Activated CD8-positive, alpha-beta T cell treated with anti-CD3 and anti-CD28 coated beads for 36 hours (primary cell): ENCODE measurements around the gene FCN3. TPM values are rescaled to one million over a fixed set of nuclear protein-coding genes. Genes with fewer than 3 reads are reported as not detected.
A peak's percentile ranks its signal among the peaks of the same experiment; 100 is the strongest.

Source experiments
- ATAC-seq: fragments of 200-7000 bp; cut with Tn5 transposase; one replicate; pipeline ENCODE4 v1.10.0; 2021; ENCODE audit warnings: mild to moderate bottlenecking, moderate library complexity
- CTCF ChIA-PET: fragments of 350-600 bp; sonication (Branson Sonifier 250); formaldehyde crosslinking; loops from one replicate; lab custom pipeline; 2021; ENCODE audit warnings: antibody characterized with exemption; lab: Charles Lee
- POLR2A ChIA-PET: fragments of 350-600 bp; sonication (Branson Sonifier 250); formaldehyde crosslinking; loops from one replicate; lab custom pipeline; 2021; ENCODE audit warnings: antibody characterized with exemption; lab: Charles Lee
- DNase-seq: peaks from one replicate; pipeline ENCODE4 v3.0.0-alpha.2; 2020
- H3K27ac Mint-ChIP-seq: one replicate; pipeline ENCODE4 v1.8.0; 2021; ENCODE audit warnings: mild to moderate bottlenecking, mixed read lengths
- H3K27me3 Mint-ChIP-seq: one replicate; pipeline ENCODE4 v1.8.0; 2021; ENCODE audit warnings: mixed read lengths
- H3K36me3 Mint-ChIP-seq: one replicate; pipeline ENCODE4 v1.8.0; 2021; ENCODE audit warnings: low read depth, mixed read lengths
- H3K4me1 Mint-ChIP-seq: one replicate; pipeline ENCODE4 v1.8.0; 2021; ENCODE audit warnings: low read depth, mixed read lengths
- H3K4me3 Mint-ChIP-seq: one replicate; pipeline ENCODE4 v1.8.0; 2021; ENCODE audit warnings: mild to moderate bottlenecking, moderate library complexity, mixed read lengths
- H3K9me3 Mint-ChIP-seq: one replicate; pipeline ENCODE4 v1.8.0; 2021; ENCODE audit warnings: mixed read lengths
- CTCF ChIP-seq: fragments of 200-600 bp; IDR thresholded peaks from one replicate; pipeline ENCODE4 v1.8.0; 2022; ENCODE audit warnings: antibody characterized with exemption, mild to moderate bottlenecking
- intact Hi-C: fragments of 100-400 bp; cut with micrococcal nuclease; formaldehyde crosslinking; loops from one replicate; pipeline ENCODE4 v1.10.0; 2022
- total RNA-seq, 2 experiments: library from RNA; stranded (reverse); gene quantifications; one replicate each; pipeline ENCODE4 v1.2.3, GENCODE V29; 2021

The FCN3 gene
- total RNA-seq, 2 experiments from 2014 or later: not detected

GRCh38 chr1:27335506-27336422 is 38.9 kb downstream of the FCN3 start:
- peaks cover 22% of the 10 kb centered on the region for H3K4me1 Mint-ChIP-seq
- ChIA-PET CTCF (interaction anchor here (0.7 to 3.9 kb wide), 11 partner anchors 8 to 272 kb away, joined by 3 to 50 read pairs (median 3); no protein-coding TSS in a partner anchor), POLR2A (interaction anchor here (0.8 to 1.5 kb wide), 4 partner anchors 9 to 39 kb away, joined by 3 to 4 read pairs (median 4); no protein-coding TSS in a partner anchor)
- intact Hi-C loops: no loop called here
- H3K4me3 Mint-ChIP-seq: no peak overlapping the region
- TF ChIP-seq CTCF: no peak
- DNase-seq: no peak
- H3K27ac Mint-ChIP-seq: no peak overlapping the region
- peaks cover 20% of the 10 kb centered on the region for H3K36me3 Mint-ChIP-seq
- ATAC-seq: no peak
- no peaks in the 10 kb centered on the region for H3K27me3 Mint-ChIP-seq
- no peaks in the 10 kb centered on the region for H3K9me3 Mint-ChIP-seq

- no peaks in the 10 kb centered on the region for H3K27me3 Mint-ChIP-seq
- H3K9me3 Mint-ChIP-seq: no peaks in the 10 kb centered on the region
- TF ChIP-seq CTCF: no peak
- ChIA-PET CTCF (interaction anchor here (0.8 to 4.8 kb wide), 28 partner anchors 10 to 316 kb away, joined by 3 to 50 read pairs (median 7); partner anchors contain the start of genes CD164L2, FCN3 and GPR3), POLR2A (interaction anchor here (1.0 to 4.3 kb wide), 5 partner anchors 9 to 23 kb away, joined by 3 to 25 read pairs (median 3); partner anchors contain the start of gene SYTL1)
- no peak for ATAC-seq
- H3K4me3 Mint-ChIP-seq: no peak overlapping the region
- intact Hi-C loops: no loop called here
- peaks cover 17% of the 10 kb centered on the region for H3K4me1 Mint-ChIP-seq
- peaks cover 22% of the 10 kb centered on the region for H3K36me3 Mint-ChIP-seq
- H3K27ac Mint-ChIP-seq: no peak overlapping the region
- no peak for DNase-seq
These were observed 40.8 kb downstream of the FCN3 start for GRCh38 chr1:27333717-27334279.

- peaks cover 22% of the 10 kb centered on the region for H3K36me3 Mint-ChIP-seq
These were observed 41.9 kb downstream of the FCN3 start for GRCh38 chr1:27332536-27333281.

GRCh38 chr1:27331922-27332321 is 42.7 kb downstream of the FCN3 start:
- no peaks in the 10 kb centered on the region for H3K9me3 Mint-ChIP-seq
- H3K4me1 Mint-ChIP-seq: peaks cover 31% of the 10 kb centered on the region
- H3K27me3 Mint-ChIP-seq: no peaks in the 10 kb centered on the region
- H3K36me3 Mint-ChIP-seq: peaks cover 24% of the 10 kb centered on the region
- intact Hi-C loops: no loop called here
- DNase-seq (no peak), ATAC-seq (no peak)
- ChIA-PET POLR2A (interaction anchor here (0.7 to 4.3 kb wide), 3 partner anchors 9 to 34 kb away, joined by 3 to 25 read pairs (median 3); partner anchors contain the start of genes SYTL1 and TMEM222), CTCF (interaction anchor here (0.6 to 4.8 kb wide), 34 partner anchors 8 to 318 kb away, joined by 3 to 50 read pairs (median 7); partner anchors contain the start of genes CD164L2, GPR3, MAP3K6 and SYTL1)
- H3K4me3 Mint-ChIP-seq: no peak overlapping the region
- no peak for TF ChIP-seq CTCF
- H3K27ac Mint-ChIP-seq: no peak overlapping the region

More at GRCh38 chr1:27332536-27333281, 41.9 kb downstream of the FCN3 start:
- ChIA-PET CTCF (interaction anchor here (0.6 to 4.8 kb wide), 44 partner anchors 9 to 317 kb away, joined by 3 to 50 read pairs (median 5); partner anchors contain the start of genes CD164L2, FCN3, GPR3 and MAP3K6), POLR2A (interaction anchor here (0.6 to 4.3 kb wide), 6 partner anchors 8 to 50 kb away, joined by 3 to 25 read pairs (median 3); partner anchors contain the start of genes CD164L2, SYTL1 and TMEM222)
- intact Hi-C loops: no loop called here
- ATAC-seq: peak; percentile 91
- DNase-seq: peak; percentile 73
- no peaks in the 10 kb centered on the region for H3K9me3 Mint-ChIP-seq
- H3K27ac Mint-ChIP-seq: no peak overlapping the region
- H3K4me1 Mint-ChIP-seq: peaks cover 27% of the 10 kb centered on the region
- H3K4me3 Mint-ChIP-seq: no peak overlapping the region
- peak; percentile 94 for TF ChIP-seq CTCF
- no peaks in the 10 kb centered on the region for H3K27me3 Mint-ChIP-seq
